AG04450 (cell line): ENCODE results near the gene CEACAM18. TPM values are rescaled to one million over a fixed set of nuclear protein-coding genes. Genes with fewer than 3 reads are reported as not detected.

Experiments used
- CTCF ChIA-PET: fragments of 300-600, 350-600 bp; formaldehyde crosslinking; extraction: SDS; loops from one replicate; lab custom pipeline; 2022; ENCODE audit warnings: antibody characterized with exemption, inconsistent platforms; lab: Charles Lee
- POLR2A ChIA-PET: fragments of 350-600 bp; formaldehyde crosslinking; extraction: SDS; loops from one replicate; lab custom pipeline; 2021; ENCODE audit warnings: antibody characterized with exemption, inconsistent platforms; lab: Yijun Ruan, JAX
- DNase-seq: peaks from one replicate; pipeline ENCODE4 v3.0.0-alpha.2; 2011; ENCODE audit warnings: low read depth, low spot score
- H3K27ac ChIP-seq: one replicate; pipeline ENCODE4 v1.5.1; 2012; ENCODE audit warnings: low read depth, low read length, control low read depth
- H3K27me3 ChIP-seq: one replicate; pipeline ENCODE4 v1.6.0; 2012; ENCODE audit warnings: low read length; ENCODE audit not compliant: control insufficient read depth, insufficient read depth
- H3K4me3 ChIP-seq: 2 replicates; pipeline ENCODE4 v1.5.1; 2011; ENCODE audit warnings: mild to moderate bottlenecking, low read depth, low read length, control low read depth
- H3K9me3 ChIP-seq: 2 replicates; pipeline ENCODE4 v1.5.1; 2012; ENCODE audit warnings: low read length; ENCODE audit not compliant: control insufficient read depth, insufficient read depth
- CTCF ChIP-seq: IDR thresholded peaks from 2 replicates; pipeline ENCODE4 v1.5.1; 2011; ENCODE audit warnings: low read depth, low read length, control low read depth, inconsistent platforms
- polyA plus RNA-seq: library from polyadenylated mRNA; depleted of rRNA; stranded (reverse); fragments of >200 nt; gene quantifications from 2 replicates; pipeline ENCODE4 v1.2.3, GENCODE V29; 2011

CEACAM18 gene
- polyA plus RNA-seq, 1 experiment: not detected

GRCh38 chr19:51479531-51480331, 1.4 kb downstream of the CEACAM18 start:
- no peak for DNase-seq
- Histone ChIP-seq H3K9me3 (peaks cover 14% of the 10 kb centered on the region; the same call in 1 of the 2 replicates), H3K27me3 (no peaks in the 10 kb centered on the region), H3K27ac (no peak overlapping the region), H3K4me3 (no peak overlapping the region)
- CTCF ChIA-PET: interaction anchor here (1.0 kb wide), 1 partner anchor 8 kb away, joined by 3 read pairs; no protein-coding TSS in a partner anchor
- TF ChIP-seq CTCF: no peak
- POLR2A ChIA-PET: no interaction called here

GRCh38 chr19:51480590-51480989, 2.3 kb downstream of the CEACAM18 start:
- ChIA-PET POLR2A (no interaction called here), CTCF (no interaction called here)

GRCh38 chr19:51485960-51486660, 7.8 kb downstream of the CEACAM18 start:
- Histone ChIP-seq H3K27ac (no peak overlapping the region), H3K9me3 (peaks cover 19% of the 10 kb centered on the region), H3K27me3 (no peaks in the 10 kb centered on the region), H3K4me3 (no peak overlapping the region)
- CTCF ChIA-PET: interaction anchor here (1.4 kb wide), 1 partner anchor 64 kb away, joined by 3 read pairs; no protein-coding TSS in a partner anchor
- TF ChIP-seq CTCF: no peak
- DNase-seq: no peak
- POLR2A ChIA-PET: no interaction called here

More at GRCh38 chr19:51480590-51480989, 2.3 kb downstream of the CEACAM18 start:
- TF ChIP-seq CTCF: no peak
- Histone ChIP-seq H3K27ac (no peak overlapping the region), H3K27me3 (no peaks in the 10 kb centered on the region), H3K9me3 (peaks cover 14% of the 10 kb centered on the region; the same call in 1 of the 2 replicates), H3K4me3 (no peak overlapping the region)
- DNase-seq: no peak

- ChIA-PET CTCF (no interaction called here), POLR2A (no interaction called here)
- Histone ChIP-seq H3K4me3 (no peak overlapping the region), H3K27me3 (no peaks in the 10 kb centered on the region), H3K9me3 (peaks cover 16% of the 10 kb centered on the region), H3K27ac (no peak overlapping the region)
- no peak for TF ChIP-seq CTCF
- no peak for DNase-seq
Observed at GRCh38 chr19:51488491-51488890, 10.2 kb downstream of the CEACAM18 start.

- POLR2A ChIA-PET: no interaction called here
- DNase-seq: no peak
- Histone ChIP-seq H3K4me3 (no peak overlapping the region), H3K27ac (no peak overlapping the region), H3K9me3 (peaks cover 11% of the 10 kb centered on the region), H3K27me3 (no peaks in the 10 kb centered on the region)
- no peak for TF ChIP-seq CTCF
- CTCF ChIA-PET: no interaction called here
Observed at GRCh38 chr19:51489113-51489512, 10.8 kb downstream of the CEACAM18 start.
